ACC112 (cell line): ENCODE data around the gene CARNS1.
A peak's percentile ranks its signal among the peaks of the same experiment; 100 is the strongest.

Experiments
- H2AFZ ChIP-seq: fragments of 200-600 bp; sonication (generic); one replicate; pipeline ENCODE4 v1.6.0; 2017; ENCODE audit warnings: antibody characterized with exemption, low read length; ENCODE audit not compliant: unreplicated experiment
- H3K27ac ChIP-seq: fragments of 200-600 bp; sonication (generic); 2 replicates; pipeline ENCODE4 v1.5.1; 2014; ENCODE audit warnings: low read depth, mild to moderate bottlenecking, antibody characterized with exemption, low read length, moderate library complexity
- H3K27me3 ChIP-seq: fragments of 200-600 bp; sonication (generic); 2 replicates; pipeline ENCODE4 v1.6.1; 2014; ENCODE audit warnings: mild to moderate bottlenecking, antibody characterized with exemption, low read length, moderate library complexity, mixed read lengths; ENCODE audit not compliant: insufficient read depth
- H3K36me3 ChIP-seq: fragments of 200-600 bp; sonication (generic); 2 replicates; pipeline ENCODE4 v1.6.1; 2016; ENCODE audit warnings: mild to moderate bottlenecking, antibody characterized with exemption, low read length, moderate library complexity, mixed read lengths; ENCODE audit not compliant: insufficient read depth
- H3K4me1 ChIP-seq: fragments of 200-600 bp; sonication (generic); one replicate; pipeline ENCODE4 v1.6.1; 2016; ENCODE audit warnings: low read length, mixed read lengths; ENCODE audit not compliant: insufficient read depth, unreplicated experiment, control insufficient read depth
- H3K4me3 ChIP-seq: fragments of 200-600 bp; sonication (generic); 2 replicates; pipeline ENCODE4 v1.5.1; 2014; ENCODE audit warnings: mild to moderate bottlenecking, low read depth, low read length
- H3K79me2 ChIP-seq: fragments of 200-600 bp; sonication (generic); one replicate; pipeline ENCODE4 v1.6.0; 2016; ENCODE audit warnings: low read length; ENCODE audit not compliant: control insufficient read depth, unreplicated experiment, insufficient read depth

Gene CARNS1

GRCh38 chr11:67440229-67441097 lies 25.0 kb downstream of the CARNS1 start:
- H3K27ac ChIP-seq: no peak overlapping the region
- no peak overlapping the region for H3K4me3 ChIP-seq
- no peaks in the 10 kb centered on the region for H3K36me3 ChIP-seq
- no peak overlapping the region for H2AFZ ChIP-seq
- H3K79me2 ChIP-seq: peaks cover 6% of the 10 kb centered on the region
- H3K27me3 ChIP-seq: no peaks in the 10 kb centered on the region
- peaks cover 7% of the 10 kb centered on the region for H3K4me1 ChIP-seq

GRCh38 chr11:67441098-67441563 lies 25.7 kb downstream of the CARNS1 start:
- Histone ChIP-seq H3K36me3 (no peaks in the 10 kb centered on the region), H3K4me1 (peaks cover 7% of the 10 kb centered on the region), H3K27me3 (no peaks in the 10 kb centered on the region), H2AFZ (no peak overlapping the region), H3K4me3 (no peak overlapping the region), H3K79me2 (peaks cover 6% of the 10 kb centered on the region), H3K27ac (no peak overlapping the region)

GRCh38 chr11:67441731-67442351 lies 26.4 kb downstream of the CARNS1 start:
- H3K79me2 ChIP-seq: peaks cover 6% of the 10 kb centered on the region
- no peaks in the 10 kb centered on the region for H3K27me3 ChIP-seq
- H2AFZ ChIP-seq: no peak overlapping the region
- peak overlapping the region; percentile 98; the same call in 1 of the 2 replicates for H3K4me3 ChIP-seq
- peaks cover 7% of the 10 kb centered on the region for H3K4me1 ChIP-seq
- H3K36me3 ChIP-seq: no peaks in the 10 kb centered on the region
- no peak overlapping the region for H3K27ac ChIP-seq

- H3K4me3 ChIP-seq: peak overlapping the region; percentile 98
- peaks cover 6% of the 10 kb centered on the region for H3K79me2 ChIP-seq
- H3K4me1 ChIP-seq: peaks cover 7% of the 10 kb centered on the region
- H2AFZ ChIP-seq: no peak overlapping the region
- H3K36me3 ChIP-seq: no peaks in the 10 kb centered on the region
- no peaks in the 10 kb centered on the region for H3K27me3 ChIP-seq
- peak overlapping the region; percentile 41 for H3K27ac ChIP-seq
Observed at GRCh38 chr11:67442504-67443404, 27.3 kb downstream of the CARNS1 start.

GRCh38 chr11:67445515-67445914 lies 30.0 kb downstream of the CARNS1 start:
- no peaks in the 10 kb centered on the region for H3K27me3 ChIP-seq
- H2AFZ ChIP-seq: no peak overlapping the region
- H3K27ac ChIP-seq: no peak overlapping the region
- peaks cover 7% of the 10 kb centered on the region for H3K4me1 ChIP-seq
- peaks cover 6% of the 10 kb centered on the region for H3K79me2 ChIP-seq
- H3K36me3 ChIP-seq: no peaks in the 10 kb centered on the region
- no peak overlapping the region for H3K4me3 ChIP-seq

- Histone ChIP-seq H3K79me2 (no peaks in the 10 kb centered on the region), H3K4me1 (no peaks in the 10 kb centered on the region), H3K27me3 (no peaks in the 10 kb centered on the region), H3K36me3 (no peaks in the 10 kb centered on the region), H2AFZ (no peak overlapping the region), H3K4me3 (no peak overlapping the region), H3K27ac (no peak overlapping the region)
Observed at GRCh38 chr11:67448220-67448609, 32.7 kb downstream of the CARNS1 start.

GRCh38 chr11:67449116-67449844 lies 33.8 kb downstream of the CARNS1 start:
- H3K27me3 ChIP-seq: no peaks in the 10 kb centered on the region
- H3K36me3 ChIP-seq: no peaks in the 10 kb centered on the region
- H3K79me2 ChIP-seq: no peaks in the 10 kb centered on the region
- H3K4me1 ChIP-seq: no peaks in the 10 kb centered on the region
- no peak overlapping the region for H3K27ac ChIP-seq
- H2AFZ ChIP-seq: no peak overlapping the region
- no peak overlapping the region for H3K4me3 ChIP-seq

- Histone ChIP-seq H3K36me3 (no peaks in the 10 kb centered on the region), H2AFZ (no peak overlapping the region), H3K4me1 (no peaks in the 10 kb centered on the region), H3K4me3 (no peak overlapping the region), H3K27me3 (no peaks in the 10 kb centered on the region), H3K27ac (no peak overlapping the region), H3K79me2 (no peaks in the 10 kb centered on the region)
Observed at GRCh38 chr11:67450796-67451657, 35.5 kb downstream of the CARNS1 start.

- Histone ChIP-seq H3K27ac (no peak overlapping the region), H3K27me3 (no peaks in the 10 kb centered on the region), H3K4me1 (no peaks in the 10 kb centered on the region), H3K36me3 (no peaks in the 10 kb centered on the region), H2AFZ (no peak overlapping the region), H3K79me2 (no peaks in the 10 kb centered on the region), H3K4me3 (no peak overlapping the region)
Observed at GRCh38 chr11:67451658-67451976, 36.1 kb downstream of the CARNS1 start.
